GM12873 (cell line): ENCODE results near the gene AIG1.

Experiments
- TF ChIP-seq, protein P1 (sequence below): IDR thresholded peaks from 2 replicates; pipeline ENCODE4 v1.5.1; 2012; ENCODE audit warnings: low read depth, mild to moderate bottlenecking, moderate library complexity, low read length, control low read depth; ENCODE audit not compliant: insufficient read depth; ENCODE audit errors: missing control alignments

AIG1 gene

DNA sequence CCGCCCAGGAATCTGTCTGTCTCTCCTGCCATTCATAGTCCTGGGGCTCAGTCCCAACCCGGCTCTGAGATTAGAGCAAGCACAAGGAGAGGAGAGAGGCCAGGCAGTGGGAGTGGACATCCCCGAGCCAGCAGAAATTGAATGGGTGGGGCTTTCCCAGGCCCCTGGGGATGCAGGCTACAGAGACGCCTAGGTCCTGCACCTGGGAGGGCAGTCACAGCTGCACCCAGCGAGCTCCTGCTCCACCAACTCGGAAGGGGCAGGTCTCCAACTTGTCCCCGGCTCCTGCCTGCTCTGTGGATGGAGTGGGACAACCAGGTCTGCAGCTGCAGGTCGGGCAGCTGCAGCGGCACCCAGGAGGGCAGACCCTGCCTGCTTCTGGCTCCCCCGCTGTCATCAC is 11.1 kb upstream of the AIG1 start:
- TF ChIP-seq, protein P1, sequence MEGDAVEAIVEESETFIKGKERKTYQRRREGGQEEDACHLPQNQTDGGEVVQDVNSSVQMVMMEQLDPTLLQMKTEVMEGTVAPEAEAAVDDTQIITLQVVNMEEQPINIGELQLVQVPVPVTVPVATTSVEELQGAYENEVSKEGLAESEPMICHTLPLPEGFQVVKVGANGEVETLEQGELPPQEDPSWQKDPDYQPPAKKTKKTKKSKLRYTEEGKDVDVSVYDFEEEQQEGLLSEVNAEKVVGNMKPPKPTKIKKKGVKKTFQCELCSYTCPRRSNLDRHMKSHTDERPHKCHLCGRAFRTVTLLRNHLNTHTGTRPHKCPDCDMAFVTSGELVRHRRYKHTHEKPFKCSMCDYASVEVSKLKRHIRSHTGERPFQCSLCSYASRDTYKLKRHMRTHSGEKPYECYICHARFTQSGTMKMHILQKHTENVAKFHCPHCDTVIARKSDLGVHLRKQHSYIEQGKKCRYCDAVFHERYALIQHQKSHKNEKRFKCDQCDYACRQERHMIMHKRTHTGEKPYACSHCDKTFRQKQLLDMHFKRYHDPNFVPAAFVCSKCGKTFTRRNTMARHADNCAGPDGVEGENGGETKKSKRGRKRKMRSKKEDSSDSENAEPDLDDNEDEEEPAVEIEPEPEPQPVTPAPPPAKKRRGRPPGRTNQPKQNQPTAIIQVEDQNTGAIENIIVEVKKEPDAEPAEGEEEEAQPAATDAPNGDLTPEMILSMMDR = no peak

- TF ChIP-seq, protein P1 = no peak
Measured at GRCh38 chr6:143050509-143050908, 10.2 kb upstream of the AIG1 start.

DNA sequence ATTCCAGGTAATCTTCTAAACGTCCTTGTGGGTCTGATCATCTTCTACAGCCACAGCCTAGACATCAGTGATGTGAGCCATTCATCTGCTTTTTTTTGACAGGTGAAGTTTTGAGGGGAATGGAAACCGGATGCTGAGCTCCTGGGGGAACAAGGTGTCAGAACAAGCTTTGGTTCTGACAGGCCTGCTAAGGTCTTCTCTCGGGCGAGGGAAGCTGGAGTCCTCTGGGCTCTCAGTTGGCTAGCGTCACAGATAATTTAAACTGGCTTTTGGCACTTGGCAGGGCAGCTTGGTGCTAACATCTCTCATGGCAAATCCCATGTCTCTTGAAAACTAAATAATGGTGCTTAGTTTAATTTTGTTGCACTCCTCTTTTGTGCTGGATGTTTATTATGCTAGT is 8.4 kb upstream of the AIG1 start:
- TF ChIP-seq, protein P1 = no peak

GRCh38 chr6:143053856-143054255 is 6.8 kb upstream of the AIG1 start:
- TF ChIP-seq, protein P1 = no peak

DNA sequence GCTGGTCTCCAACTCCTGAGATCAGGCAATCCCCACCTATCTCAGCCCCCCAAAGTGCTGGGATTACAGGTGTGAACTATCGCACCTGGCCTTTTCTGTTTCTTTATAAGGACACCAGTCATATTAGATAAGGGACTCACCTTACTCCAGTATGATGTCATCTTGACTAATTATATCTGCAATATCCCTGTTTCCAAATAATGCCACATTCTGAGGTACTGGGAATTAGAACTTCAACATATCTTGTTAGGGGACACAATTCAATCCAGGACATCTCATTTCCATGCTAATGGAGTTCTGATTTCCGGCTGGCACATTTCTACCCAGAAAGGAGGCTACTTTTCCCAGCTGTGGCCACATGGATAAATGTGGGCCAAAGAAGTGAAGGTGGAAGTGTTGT is 6.4 kb upstream of the AIG1 start:
- TF ChIP-seq, protein P1 = no peak

DNA sequence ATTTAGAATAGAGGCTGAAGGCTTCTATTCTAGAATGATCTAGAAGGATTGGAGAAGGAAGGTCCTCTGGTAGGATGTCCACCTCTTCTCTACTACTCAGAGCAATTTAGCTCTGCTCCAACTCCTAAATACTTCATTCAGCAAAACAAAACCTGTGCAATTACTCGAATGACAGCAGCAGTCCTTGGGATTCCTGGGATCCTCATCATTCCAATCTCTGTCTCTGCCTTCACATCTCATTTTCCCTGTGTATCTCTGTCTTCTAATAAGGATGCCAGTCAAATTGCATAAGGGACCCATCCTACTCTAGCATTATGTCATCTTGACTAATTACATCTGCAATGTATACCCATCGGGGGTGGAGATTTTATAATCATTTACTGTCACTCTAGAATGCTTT is 5.5 kb upstream of the AIG1 start:
- TF ChIP-seq, protein P1 = no peak

- TF ChIP-seq, protein P1 = no peak
Measured at GRCh38 chr6:143055891-143056290, 4.8 kb upstream of the AIG1 start.

- TF ChIP-seq, protein P1 = no peak
Measured at GRCh38 chr6:143058987-143059386, 1.7 kb upstream of the AIG1 start.
